HCT116 (cell line): Measurements from ENCODE around the gene IFNLR1. TPM values are rescaled to one million over a fixed set of nuclear protein-coding genes. Genes with fewer than 3 reads are reported as not detected.

Source experiments
- ATAC-seq: fragments of 200-7000 bp; cut with Tn5 transposase; 2 replicates; pipeline ENCODE4 v1.9.1; 2020; ENCODE audit warnings: mild to moderate bottlenecking, moderate library complexity
- BruUV-seq: library from RNA; stranded (reverse); fragments of 400-500 nt; replicated peaks from 2 replicates; lab custom pipeline; 2021; lab: Mats Ljungman, UMichigan
- CTCF ChIA-PET: fragments of 300-600 bp; sonication (Branson Sonifier 250); formaldehyde crosslinking; loops from one replicate; lab custom pipeline; 2021; ENCODE audit warnings: antibody characterized with exemption; lab: Charles Lee
- POLR2A ChIA-PET: fragments of 300-600, 350-600 bp; sonication (Branson Sonifier 250); formaldehyde crosslinking; loops from one replicate; lab custom pipeline; 2021; ENCODE audit warnings: antibody characterized with exemption; lab: Charles Lee
- RAD21 ChIA-PET, 2 experiments: fragments of 300-600 bp; sonication (Branson Sonifier 250); formaldehyde crosslinking; loops; one replicate each; lab custom pipeline; 2023; ENCODE audit warnings: low total read pairs in 2 of 2; ENCODE audit not compliant: uncharacterized antibody in 2 of 2, unreplicated experiment in 2 of 2, low non-redundant PET in 1 of 2; lab: Charles Lee
- DNase-seq: peaks from one replicate; pipeline ENCODE4 v3.0.0-alpha.2; 2010; ENCODE audit warnings: low read depth, low spot score
- H2AFZ ChIP-seq: fragments of 200-600 bp; shearing (Covaris generic), sonication (generic); 2 replicates; pipeline ENCODE4 v1.6.1; 2017; ENCODE audit warnings: low read depth, mixed run types, mixed read lengths, antibody characterized with exemption, low read length; ENCODE audit not compliant: poor library complexity, severe bottlenecking
- H3K27ac ChIP-seq: 2 replicates; pipeline ENCODE4 v1.5.1; 2012; ENCODE audit warnings: low read depth, low read length
- H3K27me3 ChIP-seq: fragments of 200-600 bp; sonication (generic); 2 replicates; pipeline ENCODE4 v1.6.1; 2016; ENCODE audit warnings: mixed run types, low read length, mixed read lengths; ENCODE audit not compliant: insufficient read depth
- H3K36me3 ChIP-seq, 2 experiments: fragments of 200-500 bp in 1 of 2; fragments of 200-600 bp in 1 of 2; sonication (Bioruptor generic) in 1 of 2; sonication (generic) in 1 of 2; 2 replicates each; pipeline versions ENCODE4 v1.5.1 to v1.6.1; 2014 to 2016; ENCODE audit warnings: low read length in 2 of 2, inconsistent platforms in 1 of 2, mixed read lengths in 1 of 2, mixed run types in 1 of 2; ENCODE audit not compliant: insufficient read depth in 2 of 2, control insufficient read depth in 1 of 2
- H3K4me1 ChIP-seq, 2 experiments: fragments of 200-600 bp in 1 of 2; sonication (generic) in 1 of 2; 2 replicates each; pipeline versions ENCODE4 v1.5.1 to v1.6.1; 2012 to 2017; ENCODE audit warnings: low read length in 2 of 2, inconsistent platforms in 1 of 2, mild to moderate bottlenecking in 1 of 2, mixed read lengths in 1 of 2, mixed run types in 1 of 2, moderate library complexity in 1 of 2; ENCODE audit not compliant: insufficient read depth in 2 of 2, control insufficient read depth in 1 of 2
- H3K4me2 ChIP-seq: fragments of 200-600 bp; sonication (generic); 2 replicates; pipeline ENCODE4 v1.6.1; 2017; ENCODE audit warnings: mixed run types, low read length, mixed read lengths
- H3K4me3 ChIP-seq, 2 experiments: fragments of 200-600 bp in 1 of 2; sonication (generic) in 1 of 2; replicated peaks in 1 of 2; 2 replicates each; pipeline ENCODE4 v1.5.1; 2011 to 2016; ENCODE audit warnings: low read length in 2 of 2, control low read depth in 1 of 2, low read depth in 1 of 2, mild to moderate bottlenecking in 1 of 2, mixed read lengths in 1 of 2, mixed run types in 1 of 2
- H3K79me2 ChIP-seq: fragments of 200-600 bp; sonication (generic); 2 replicates; pipeline ENCODE4 v1.6.1; 2017; ENCODE audit warnings: mild to moderate bottlenecking, mixed run types, low read length, moderate library complexity, mixed read lengths; ENCODE audit not compliant: insufficient read depth
- H3K9ac ChIP-seq: fragments of 200-600 bp; sonication (generic); 2 replicates; pipeline ENCODE4 v1.6.1; 2016; ENCODE audit warnings: low read length, mixed read lengths
- H3K9me2 ChIP-seq: fragments of 200-600 bp; sonication (generic), shearing (Covaris generic); 2 replicates; pipeline ENCODE4 v1.6.1; 2017; ENCODE audit warnings: mixed run types, mild to moderate bottlenecking, moderate library complexity; ENCODE audit not compliant: insufficient read depth
- H3K9me3 ChIP-seq, 2 experiments: fragments of 200-500 bp in 1 of 2; fragments of 200-600 bp in 1 of 2; sonication (Bioruptor generic) in 1 of 2; sonication (generic) in 1 of 2; 2 replicates each; pipeline ENCODE4 v1.6.1; 2014 to 2017; ENCODE audit warnings: low read length in 2 of 2, mixed read lengths in 2 of 2, inconsistent platforms in 1 of 2, low read depth in 1 of 2, mild to moderate bottlenecking in 1 of 2, mixed run types in 1 of 2, moderate library complexity in 1 of 2; ENCODE audit not compliant: control insufficient read depth in 1 of 2, insufficient read depth in 1 of 2
- H4K20me1 ChIP-seq: fragments of 200-600 bp; sonication (generic), shearing (Covaris generic); 2 replicates; pipeline ENCODE4 v1.6.1; 2017; ENCODE audit warnings: mixed run types, mild to moderate bottlenecking, moderate library complexity; ENCODE audit not compliant: insufficient read depth
- CEBPB ChIP-seq: IDR thresholded peaks from 2 replicates; pipeline ENCODE4 v1.6.1; 2012; ENCODE audit warnings: low read depth
- EGR1 ChIP-seq: IDR thresholded peaks from 2 replicates; pipeline ENCODE4 v1.6.1; 2012; ENCODE audit warnings: low read depth
- ELF1 ChIP-seq: IDR thresholded peaks from 2 replicates; pipeline ENCODE4 v1.6.1; 2012; ENCODE audit warnings: low read depth, borderline replicate concordance
- EZH2 ChIP-seq: fragments of 200-600 bp; sonication (generic); IDR thresholded peaks from 2 replicates; pipeline ENCODE4 v1.6.1; 2017; ENCODE audit warnings: antibody characterized with exemption, mixed run types
- EZH2phosphoT487 ChIP-seq: fragments of 200-600 bp; IDR thresholded peaks from 2 replicates; pipeline ENCODE4 v1.6.1; 2018; ENCODE audit warnings: antibody characterized with exemption, borderline replicate concordance
- FOSL1 ChIP-seq: IDR thresholded peaks from 2 replicates; pipeline ENCODE4 v1.6.1; 2012; ENCODE audit warnings: low read depth
- JUND ChIP-seq: IDR thresholded peaks from 2 replicates; pipeline ENCODE4 v1.6.1; 2012
- POLR2A ChIP-seq: IDR thresholded peaks from 2 replicates; pipeline ENCODE4 v1.7.0; 2011; ENCODE audit warnings: borderline replicate concordance; ENCODE audit not compliant: insufficient read depth, insufficient read length; ENCODE audit errors: extremely low read depth
- POLR2AphosphoS5 ChIP-seq: IDR thresholded peaks from 2 replicates; pipeline ENCODE4 v1.6.1; 2011; ENCODE audit warnings: mild to moderate bottlenecking, low read depth, low read length, moderate library complexity
- RAD21 ChIP-seq: IDR thresholded peaks from 2 replicates; pipeline ENCODE4 v1.6.1; 2012; ENCODE audit warnings: low read depth, mild to moderate bottlenecking
- SIN3A ChIP-seq: IDR thresholded peaks from 2 replicates; pipeline ENCODE4 v1.6.1; 2012; ENCODE audit warnings: low read depth
- SP1 ChIP-seq: IDR thresholded peaks from 2 replicates; pipeline ENCODE4 v1.6.1; 2012; ENCODE audit warnings: low read depth
- SRF ChIP-seq: IDR thresholded peaks from 2 replicates; pipeline ENCODE4 v1.6.1; 2012; ENCODE audit warnings: low read depth
- TCF7L2 ChIP-seq: IDR thresholded peaks from 2 replicates; pipeline ENCODE4 v1.7.0; 2011; ENCODE audit warnings: borderline replicate concordance, inconsistent platforms; ENCODE audit not compliant: insufficient read depth, insufficient read length; ENCODE audit errors: extremely low read depth
- ZFX ChIP-seq: fragments of 450-650 bp; IDR thresholded peaks from 2 replicates; pipeline ENCODE4 v1.6.1; 2017
- ZNF274 ChIP-seq: fragments of 200-500 bp; sonication (Bioruptor generic); IDR thresholded peaks from 2 replicates; pipeline ENCODE4 v1.6.1; 2014; ENCODE audit warnings: mild to moderate bottlenecking, low read depth, low read length, inconsistent platforms
- intact Hi-C: fragments of 100-400 bp; cut with micrococcal nuclease; formaldehyde crosslinking; loops from 2 replicates; pipeline ENCODE4 v1.10.0; 2022
- total RNA-seq: library from RNA; stranded (reverse); gene quantifications from one replicate; pipeline ENCODE4 v1.2.1, GENCODE V29; 2021; ENCODE audit not compliant: unreplicated experiment
- TF ChIP-seq, protein P1 (sequence below): IDR thresholded peaks from 2 replicates; pipeline ENCODE4 v1.6.1; 2012; ENCODE audit warnings: low read depth
- TF ChIP-seq, protein P2 (sequence below): IDR thresholded peaks from 2 replicates; pipeline ENCODE4 v1.6.1; 2012
- TF ChIP-seq, protein P3 (sequence below): IDR thresholded peaks from 2 replicates; pipeline ENCODE4 v1.6.1; 2012
- TF ChIP-seq, protein P4 (sequence below): IDR thresholded peaks from 2 replicates; pipeline ENCODE4 v1.6.1; 2011; ENCODE audit warnings: mild to moderate bottlenecking, low read length, moderate library complexity; ENCODE audit not compliant: insufficient replicate concordance; ENCODE audit errors: extremely low read depth

Gene IFNLR1
- total RNA-seq, 1 experiment from 2014 or later: 7.6 TPM

DNA sequence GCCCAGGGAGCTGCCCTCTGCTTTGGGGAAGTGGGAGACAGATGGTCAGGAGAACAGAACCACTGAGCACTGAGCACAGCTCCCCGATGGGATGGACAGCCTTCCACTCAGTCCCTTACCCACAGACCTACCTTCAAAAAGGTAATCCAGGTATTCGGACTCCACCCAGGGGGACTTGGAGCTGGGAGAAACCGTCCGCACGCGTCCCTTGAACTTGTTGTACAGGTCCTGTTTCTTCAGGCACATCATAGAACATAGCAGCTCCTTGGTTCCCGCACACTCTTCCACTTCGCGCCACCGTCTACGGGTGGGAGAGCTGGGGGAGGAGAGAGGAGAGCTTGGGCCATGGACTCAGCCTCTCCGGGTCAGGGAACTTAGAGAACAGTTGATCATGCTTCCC, 17.8 kb downstream of the IFNLR1 start:
- no peak overlapping the region for H2AFZ ChIP-seq
- H3K79me2 ChIP-seq: no peaks in the 10 kb centered on the region
- H3K9me2 ChIP-seq: no peaks in the 10 kb centered on the region
- intact Hi-C loops: no loop called here
- ATAC-seq (no peak), DNase-seq (no peak)
- H3K4me1 ChIP-seq: no peaks in the 10 kb centered on the region
- CTCF ChIA-PET: interaction anchor here (3.0 kb wide), 1 partner anchor 19 kb away, joined by 12 read pairs; no protein-coding TSS in a partner anchor
- H3K4me2 ChIP-seq: no peak overlapping the region
- POLR2A ChIA-PET: interaction anchor here (0.7 kb wide), 1 partner anchor 207 kb away, joined by 6 read pairs; no protein-coding TSS in a partner anchor
- no peaks in the 10 kb centered on the region for H3K27me3 ChIP-seq
- TF ChIP-seq EZH2: no peak
- TF ChIP-seq TCF7L2: no peak
- TF ChIP-seq RAD21: no peak
- TF ChIP-seq, protein P1, sequence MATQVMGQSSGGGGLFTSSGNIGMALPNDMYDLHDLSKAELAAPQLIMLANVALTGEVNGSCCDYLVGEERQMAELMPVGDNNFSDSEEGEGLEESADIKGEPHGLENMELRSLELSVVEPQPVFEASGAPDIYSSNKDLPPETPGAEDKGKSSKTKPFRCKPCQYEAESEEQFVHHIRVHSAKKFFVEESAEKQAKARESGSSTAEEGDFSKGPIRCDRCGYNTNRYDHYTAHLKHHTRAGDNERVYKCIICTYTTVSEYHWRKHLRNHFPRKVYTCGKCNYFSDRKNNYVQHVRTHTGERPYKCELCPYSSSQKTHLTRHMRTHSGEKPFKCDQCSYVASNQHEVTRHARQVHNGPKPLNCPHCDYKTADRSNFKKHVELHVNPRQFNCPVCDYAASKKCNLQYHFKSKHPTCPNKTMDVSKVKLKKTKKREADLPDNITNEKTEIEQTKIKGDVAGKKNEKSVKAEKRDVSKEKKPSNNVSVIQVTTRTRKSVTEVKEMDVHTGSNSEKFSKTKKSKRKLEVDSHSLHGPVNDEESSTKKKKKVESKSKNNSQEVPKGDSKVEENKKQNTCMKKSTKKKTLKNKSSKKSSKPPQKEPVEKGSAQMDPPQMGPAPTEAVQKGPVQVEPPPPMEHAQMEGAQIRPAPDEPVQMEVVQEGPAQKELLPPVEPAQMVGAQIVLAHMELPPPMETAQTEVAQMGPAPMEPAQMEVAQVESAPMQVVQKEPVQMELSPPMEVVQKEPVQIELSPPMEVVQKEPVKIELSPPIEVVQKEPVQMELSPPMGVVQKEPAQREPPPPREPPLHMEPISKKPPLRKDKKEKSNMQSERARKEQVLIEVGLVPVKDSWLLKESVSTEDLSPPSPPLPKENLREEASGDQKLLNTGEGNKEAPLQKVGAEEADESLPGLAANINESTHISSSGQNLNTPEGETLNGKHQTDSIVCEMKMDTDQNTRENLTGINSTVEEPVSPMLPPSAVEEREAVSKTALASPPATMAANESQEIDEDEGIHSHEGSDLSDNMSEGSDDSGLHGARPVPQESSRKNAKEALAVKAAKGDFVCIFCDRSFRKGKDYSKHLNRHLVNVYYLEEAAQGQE: no peak
- TF ChIP-seq, protein P2, sequence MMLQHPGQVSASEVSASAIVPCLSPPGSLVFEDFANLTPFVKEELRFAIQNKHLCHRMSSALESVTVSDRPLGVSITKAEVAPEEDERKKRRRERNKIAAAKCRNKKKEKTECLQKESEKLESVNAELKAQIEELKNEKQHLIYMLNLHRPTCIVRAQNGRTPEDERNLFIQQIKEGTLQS: no peak
- no peak for TF ChIP-seq ZNF274
- no peak for TF ChIP-seq SP1
- TF ChIP-seq CEBPB: no peak
- TF ChIP-seq, protein P3, sequence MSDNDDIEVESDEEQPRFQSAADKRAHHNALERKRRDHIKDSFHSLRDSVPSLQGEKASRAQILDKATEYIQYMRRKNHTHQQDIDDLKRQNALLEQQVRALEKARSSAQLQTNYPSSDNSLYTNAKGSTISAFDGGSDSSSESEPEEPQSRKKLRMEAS: no peak
- TF ChIP-seq JUND: no peak
- no peak for TF ChIP-seq SIN3A
- no peak for TF ChIP-seq POLR2AphosphoS5
- TF ChIP-seq ZFX: no peak
- TF ChIP-seq EGR1: no peak
- no peak for TF ChIP-seq FOSL1
- TF ChIP-seq ELF1: no peak
- no peak for TF ChIP-seq SRF
- no peak for TF ChIP-seq POLR2A
- TF ChIP-seq, protein P4, sequence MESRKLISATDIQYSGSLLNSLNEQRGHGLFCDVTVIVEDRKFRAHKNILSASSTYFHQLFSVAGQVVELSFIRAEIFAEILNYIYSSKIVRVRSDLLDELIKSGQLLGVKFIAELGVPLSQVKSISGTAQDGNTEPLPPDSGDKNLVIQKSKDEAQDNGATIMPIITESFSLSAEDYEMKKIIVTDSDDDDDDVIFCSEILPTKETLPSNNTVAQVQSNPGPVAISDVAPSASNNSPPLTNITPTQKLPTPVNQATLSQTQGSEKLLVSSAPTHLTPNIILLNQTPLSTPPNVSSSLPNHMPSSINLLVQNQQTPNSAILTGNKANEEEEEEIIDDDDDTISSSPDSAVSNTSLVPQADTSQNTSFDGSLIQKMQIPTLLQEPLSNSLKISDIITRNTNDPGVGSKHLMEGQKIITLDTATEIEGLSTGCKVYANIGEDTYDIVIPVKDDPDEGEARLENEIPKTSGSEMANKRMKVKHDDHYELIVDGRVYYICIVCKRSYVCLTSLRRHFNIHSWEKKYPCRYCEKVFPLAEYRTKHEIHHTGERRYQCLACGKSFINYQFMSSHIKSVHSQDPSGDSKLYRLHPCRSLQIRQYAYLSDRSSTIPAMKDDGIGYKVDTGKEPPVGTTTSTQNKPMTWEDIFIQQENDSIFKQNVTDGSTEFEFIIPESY: no peak
- TF ChIP-seq EZH2phosphoT487: no peak
- H3K27ac ChIP-seq: no peak overlapping the region
- H3K9ac ChIP-seq: no peak overlapping the region
- H3K4me3 ChIP-seq: no peak overlapping the region
- no peaks in the 10 kb centered on the region for H3K9me3 ChIP-seq
- RAD21 ChIA-PET: interaction anchor here in 1 of 2 experiments (0.5 kb wide), 1 partner anchor 23 kb away, joined by 3 read pairs; no protein-coding TSS in a partner anchor
- no TSS peak for BruUV-seq
- H4K20me1 ChIP-seq: no peaks in the 10 kb centered on the region
- H3K36me3 ChIP-seq: peaks cover 3 to 5% of the 10 kb centered on the region in 2 experiments; a peak in 1 of 4 replicates
